ENCODE results near the gene CMTR1.

Gene CMTR1

DNA sequence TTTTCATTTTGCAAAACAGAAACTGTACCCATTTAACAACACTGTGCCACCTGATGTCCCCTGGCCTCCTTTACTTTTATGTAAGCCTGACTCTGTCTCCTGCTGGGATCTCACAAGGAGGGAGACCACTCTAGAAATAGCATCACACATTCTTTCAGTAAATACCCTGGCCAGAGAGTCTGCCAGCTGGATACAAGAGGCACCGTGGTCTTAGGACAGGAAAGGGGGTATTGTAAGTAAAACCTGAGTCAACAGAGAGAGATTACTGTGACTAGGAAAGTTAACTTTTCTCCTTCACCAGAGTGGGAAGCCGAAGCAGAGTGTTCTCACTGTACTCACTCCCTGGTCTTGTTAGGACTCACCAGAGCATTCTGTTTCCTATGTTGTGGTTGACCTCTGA, 27.8 kb downstream of the CMTR1 start:
- Histone ChIP-seq H3K27ac (ENCODE audit: extremely low read depth, low read depth, low read length) (no peak overlapping the region), H3K9me3 (ENCODE audit: control insufficient read depth, insufficient read depth, low read depth, low read length) (no peaks in the 10 kb centered on the region), H3K36me3 (ENCODE audit: control insufficient read depth in 2 of 2, insufficient read depth in 1 of 2, low read length in 2 of 2) (peaks cover 21 to 83% of the 10 kb centered on the region in 2 experiments), H3K4me3 (ENCODE audit: low read depth, low read length) (no peak overlapping the region), H3K4me1 (ENCODE audit: control insufficient read depth, insufficient read depth, low read length) (no peaks in the 10 kb centered on the region)
- TF ChIP-seq ZNF830 (tag by site-specific recombination; IDR thresholded peaks at IDR 0.05; ENCODE audit: low read depth) = no peak
- TF ChIP-seq, protein P1, sequence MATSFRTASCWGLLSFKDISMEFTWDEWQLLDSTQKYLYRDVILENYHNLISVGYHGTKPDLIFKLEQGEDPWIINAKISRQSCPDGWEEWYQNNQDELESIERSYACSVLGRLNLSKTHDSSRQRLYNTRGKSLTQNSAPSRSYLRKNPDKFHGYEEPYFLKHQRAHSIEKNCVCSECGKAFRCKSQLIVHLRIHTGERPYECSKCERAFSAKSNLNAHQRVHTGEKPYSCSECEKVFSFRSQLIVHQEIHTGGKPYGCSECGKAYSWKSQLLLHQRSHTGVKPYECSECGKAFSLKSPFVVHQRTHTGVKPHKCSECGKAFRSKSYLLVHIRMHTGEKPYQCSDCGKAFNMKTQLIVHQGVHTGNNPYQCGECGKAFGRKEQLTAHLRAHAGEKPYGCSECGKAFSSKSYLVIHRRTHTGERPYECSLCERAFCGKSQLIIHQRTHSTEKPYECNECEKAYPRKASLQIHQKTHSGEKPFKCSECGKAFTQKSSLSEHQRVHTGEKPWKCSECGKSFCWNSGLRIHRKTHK (tag by site-specific recombination; IDR thresholded peaks at IDR 0.05) = no peak
- TF ChIP-seq, protein P2, sequence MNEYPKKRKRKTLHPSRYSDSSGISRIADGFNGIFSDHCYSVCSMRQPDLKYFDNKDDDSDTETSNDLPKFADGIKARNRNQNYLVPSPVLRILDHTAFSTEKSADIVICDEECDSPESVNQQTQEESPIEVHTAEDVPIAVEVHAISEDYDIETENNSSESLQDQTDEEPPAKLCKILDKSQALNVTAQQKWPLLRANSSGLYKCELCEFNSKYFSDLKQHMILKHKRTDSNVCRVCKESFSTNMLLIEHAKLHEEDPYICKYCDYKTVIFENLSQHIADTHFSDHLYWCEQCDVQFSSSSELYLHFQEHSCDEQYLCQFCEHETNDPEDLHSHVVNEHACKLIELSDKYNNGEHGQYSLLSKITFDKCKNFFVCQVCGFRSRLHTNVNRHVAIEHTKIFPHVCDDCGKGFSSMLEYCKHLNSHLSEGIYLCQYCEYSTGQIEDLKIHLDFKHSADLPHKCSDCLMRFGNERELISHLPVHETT (tag by site-specific recombination; IDR thresholded peaks at IDR 0.05) = no peak
- TF ChIP-seq ZNF654 (tag by site-specific recombination; IDR thresholded peaks at IDR 0.05; ENCODE audit: low read depth) = no peak
- TF ChIP-seq HOXC10 (CRISPR knock-in tag; IDR thresholded peaks at IDR 0.05) = no peak
- TF ChIP-seq, protein P3, sequence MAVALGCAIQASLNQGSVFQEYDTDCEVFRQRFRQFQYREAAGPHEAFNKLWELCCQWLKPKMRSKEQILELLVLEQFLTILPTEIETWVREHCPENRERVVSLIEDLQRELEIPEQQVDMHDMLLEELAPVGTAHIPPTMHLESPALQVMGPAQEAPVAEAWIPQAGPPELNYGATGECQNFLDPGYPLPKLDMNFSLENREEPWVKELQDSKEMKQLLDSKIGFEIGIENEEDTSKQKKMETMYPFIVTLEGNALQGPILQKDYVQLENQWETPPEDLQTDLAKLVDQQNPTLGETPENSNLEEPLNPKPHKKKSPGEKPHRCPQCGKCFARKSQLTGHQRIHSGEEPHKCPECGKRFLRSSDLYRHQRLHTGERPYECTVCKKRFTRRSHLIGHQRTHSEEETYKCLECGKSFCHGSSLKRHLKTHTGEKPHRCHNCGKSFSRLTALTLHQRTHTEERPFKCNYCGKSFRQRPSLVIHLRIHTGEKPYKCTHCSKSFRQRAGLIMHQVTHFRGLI (tag by site-specific recombination; IDR thresholded peaks at IDR 0.05) = no peak
- no peak for TF ChIP-seq ZNF354C (tag by site-specific recombination; IDR thresholded peaks at IDR 0.05; ENCODE audit: borderline replicate concordance, low read depth)
- TF ChIP-seq KLF7 (tag by site-specific recombination; IDR thresholded peaks at IDR 0.05; ENCODE audit: borderline replicate concordance) = no peak
- no peak for TF ChIP-seq ZNF221 (tag by site-specific recombination; IDR thresholded peaks at IDR 0.05; ENCODE audit: borderline replicate concordance)
- no peak for TF ChIP-seq ZNF571 (tag by site-specific recombination; IDR thresholded peaks at IDR 0.05)
- TF ChIP-seq SP7 (tag by site-specific recombination; IDR thresholded peaks at IDR 0.05) = no peak
- no peak for TF ChIP-seq ZNF416 (tag by site-specific recombination; IDR thresholded peaks at IDR 0.05)
- TF ChIP-seq ZNF391 (tag by site-specific recombination; IDR thresholded peaks at IDR 0.05; ENCODE audit: borderline replicate concordance, low read depth) = no peak
- no peak for TF ChIP-seq ZNF202 (tag by site-specific recombination; IDR thresholded peaks at IDR 0.05; ENCODE audit: borderline replicate concordance)
- TF ChIP-seq GLIS1 (tag by site-specific recombination; IDR thresholded peaks at IDR 0.05) = no peak
- CTCF ChIA-PET = interaction anchor here (1.0 kb wide), 1 partner anchor 9 kb away, joined by 4 read pairs; no protein-coding TSS in a partner anchor
- POLR2A ChIA-PET = interaction anchor here (1.0 kb wide), 1 partner anchor 34 kb away, joined by 6 read pairs; no protein-coding TSS in a partner anchor

DNA sequence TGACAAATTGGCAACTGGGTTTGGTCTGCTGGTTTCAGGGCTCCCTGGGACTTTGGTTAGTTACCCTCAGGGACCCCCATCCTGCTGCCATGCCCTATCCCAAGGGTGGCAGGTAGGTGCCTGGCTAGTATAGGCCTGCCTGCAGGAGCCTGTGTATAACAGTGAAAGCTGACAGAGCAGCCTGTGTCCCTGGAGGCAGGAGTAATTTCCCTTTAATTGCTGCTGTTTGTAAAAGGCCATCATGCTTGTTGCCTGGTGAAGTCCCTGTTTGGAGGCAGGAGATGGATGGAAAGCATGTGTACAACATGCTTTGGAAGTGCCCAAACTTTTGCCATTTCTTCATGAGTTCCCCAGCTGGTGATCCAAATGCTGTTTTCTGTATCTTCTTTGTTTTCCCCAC, 30.1 kb downstream of the CMTR1 start:
- Histone ChIP-seq H3K9me3 (ENCODE audit: control insufficient read depth, insufficient read depth, low read depth, low read length) (no peaks in the 10 kb centered on the region), H3K4me1 (ENCODE audit: control insufficient read depth, insufficient read depth, low read length) (no peaks in the 10 kb centered on the region), H3K27ac (ENCODE audit: extremely low read depth, low read depth, low read length) (no peak overlapping the region), H3K4me3 (ENCODE audit: low read depth, low read length) (no peak overlapping the region), H3K36me3 (ENCODE audit: control insufficient read depth in 2 of 2, insufficient read depth in 1 of 2, low read length in 2 of 2) (peaks cover 27 to 75% of the 10 kb centered on the region in 2 experiments)
- POLR2A ChIA-PET = no interaction called here
- CTCF ChIA-PET = interaction anchor here (0.9 kb wide), 1 partner anchor 86 kb away, joined by 3 read pairs; no protein-coding TSS in a partner anchor
- TF ChIP-seq ZNF169 (tag by site-specific recombination; IDR thresholded peaks at IDR 0.05) (no peak), ZBTB7A (tag by site-specific recombination; IDR thresholded peaks at IDR 0.05; ENCODE audit: low read depth) (no peak), ZNF776 (tag by site-specific recombination; IDR thresholded peaks at IDR 0.05; ENCODE audit: borderline replicate concordance) (no peak), ZFHX2 (tag by site-specific recombination; conservative IDR thresholded peaks at IDR 0.05) (no peak), ZBTB21 (tag by site-specific recombination; IDR thresholded peaks at IDR 0.05) (no peak), ZBTB44 (tag by site-specific recombination; IDR thresholded peaks at IDR 0.05) (no peak), ZNF404 (tag by site-specific recombination; IDR thresholded peaks at IDR 0.05) (no peak), GLI4 (tag by site-specific recombination; IDR thresholded peaks at IDR 0.05) (no peak), ZFP3 (tag by site-specific recombination; IDR thresholded peaks at IDR 0.05; ENCODE audit: low read depth) (no peak)
- TF ChIP-seq, protein P4, sequence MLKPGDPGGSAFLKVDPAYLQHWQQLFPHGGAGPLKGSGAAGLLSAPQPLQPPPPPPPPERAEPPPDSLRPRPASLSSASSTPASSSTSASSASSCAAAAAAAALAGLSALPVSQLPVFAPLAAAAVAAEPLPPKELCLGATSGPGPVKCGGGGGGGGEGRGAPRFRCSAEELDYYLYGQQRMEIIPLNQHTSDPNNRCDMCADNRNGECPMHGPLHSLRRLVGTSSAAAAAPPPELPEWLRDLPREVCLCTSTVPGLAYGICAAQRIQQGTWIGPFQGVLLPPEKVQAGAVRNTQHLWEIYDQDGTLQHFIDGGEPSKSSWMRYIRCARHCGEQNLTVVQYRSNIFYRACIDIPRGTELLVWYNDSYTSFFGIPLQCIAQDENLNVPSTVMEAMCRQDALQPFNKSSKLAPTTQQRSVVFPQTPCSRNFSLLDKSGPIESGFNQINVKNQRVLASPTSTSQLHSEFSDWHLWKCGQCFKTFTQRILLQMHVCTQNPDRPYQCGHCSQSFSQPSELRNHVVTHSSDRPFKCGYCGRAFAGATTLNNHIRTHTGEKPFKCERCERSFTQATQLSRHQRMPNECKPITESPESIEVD (tag by site-specific recombination; IDR thresholded peaks at IDR 0.05) = no peak
- TF ChIP-seq, protein P5, sequence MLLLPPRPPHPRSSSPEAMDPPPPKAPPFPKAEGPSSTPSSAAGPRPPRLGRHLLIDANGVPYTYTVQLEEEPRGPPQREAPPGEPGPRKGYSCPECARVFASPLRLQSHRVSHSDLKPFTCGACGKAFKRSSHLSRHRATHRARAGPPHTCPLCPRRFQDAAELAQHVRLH (tag by site-specific recombination; IDR thresholded peaks at IDR 0.05) = no peak
